ENCODE data around the gene IL25. TPM values are rescaled to one million over a fixed set of nuclear protein-coding genes. Genes with fewer than 3 reads are reported as not detected.

IL25 gene
- total RNA-seq, 6 donors from 2014 or later, result not detected

- ATAC-seq (ENCODE audit: low FRiP score in 2 of 2) (no peak), DNase-seq (no peak)
- Histone ChIP-seq H3K4me1 (peaks cover 2 to 22% (median 11%) of the 10 kb centered on the region in 4 donors), H3K9me3 (no peaks in the 10 kb centered on the region), H3K27ac (no peak overlapping the region), H3K4me3 (no peak overlapping the region), H3K36me3 (peaks cover 0 to 5% (median 0%) of the 10 kb centered on the region in 4 donors), H3K27me3 (peaks cover 0 to 13% (median 6%) of the 10 kb centered on the region in 4 donors)
- TF ChIP-seq EP300 (IDR thresholded peaks at IDR 0.05) (no peak), POLR2A (IDR thresholded peaks at IDR 0.05) (no peak), POLR2AphosphoS5 (IDR thresholded peaks at IDR 0.05) (no peak)
- TF ChIP-seq, protein P1, sequence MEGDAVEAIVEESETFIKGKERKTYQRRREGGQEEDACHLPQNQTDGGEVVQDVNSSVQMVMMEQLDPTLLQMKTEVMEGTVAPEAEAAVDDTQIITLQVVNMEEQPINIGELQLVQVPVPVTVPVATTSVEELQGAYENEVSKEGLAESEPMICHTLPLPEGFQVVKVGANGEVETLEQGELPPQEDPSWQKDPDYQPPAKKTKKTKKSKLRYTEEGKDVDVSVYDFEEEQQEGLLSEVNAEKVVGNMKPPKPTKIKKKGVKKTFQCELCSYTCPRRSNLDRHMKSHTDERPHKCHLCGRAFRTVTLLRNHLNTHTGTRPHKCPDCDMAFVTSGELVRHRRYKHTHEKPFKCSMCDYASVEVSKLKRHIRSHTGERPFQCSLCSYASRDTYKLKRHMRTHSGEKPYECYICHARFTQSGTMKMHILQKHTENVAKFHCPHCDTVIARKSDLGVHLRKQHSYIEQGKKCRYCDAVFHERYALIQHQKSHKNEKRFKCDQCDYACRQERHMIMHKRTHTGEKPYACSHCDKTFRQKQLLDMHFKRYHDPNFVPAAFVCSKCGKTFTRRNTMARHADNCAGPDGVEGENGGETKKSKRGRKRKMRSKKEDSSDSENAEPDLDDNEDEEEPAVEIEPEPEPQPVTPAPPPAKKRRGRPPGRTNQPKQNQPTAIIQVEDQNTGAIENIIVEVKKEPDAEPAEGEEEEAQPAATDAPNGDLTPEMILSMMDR (IDR thresholded peaks at IDR 0.05), result no peak
These were observed 11.3 kb upstream of the IL25 start for GRCh38 chr14:23361320-23361719.

DNA sequence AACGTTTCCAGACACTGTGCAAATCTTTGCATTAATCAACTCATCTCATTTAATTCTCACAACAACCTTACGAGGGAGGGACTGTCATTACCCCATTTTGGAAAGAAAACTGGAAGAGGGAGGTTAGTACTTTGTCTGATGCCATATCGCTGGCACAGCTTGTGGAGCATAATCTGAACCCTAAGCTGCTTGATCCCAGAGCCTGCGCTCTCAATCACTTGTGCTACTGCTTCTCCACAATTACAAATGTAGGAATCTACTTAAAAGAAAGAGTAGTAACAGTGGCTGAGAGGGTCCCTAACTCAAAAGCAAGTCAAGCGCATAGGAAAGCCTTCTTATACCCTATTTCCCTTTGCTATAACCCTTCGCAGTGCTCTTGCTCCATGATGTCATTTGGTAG is 10.8 kb upstream of the IL25 start:
- no peak overlapping the region for H3K4me3 ChIP-seq
- no peaks in the 10 kb centered on the region for H3K9me3 ChIP-seq
- no peak for DNase-seq

DNA sequence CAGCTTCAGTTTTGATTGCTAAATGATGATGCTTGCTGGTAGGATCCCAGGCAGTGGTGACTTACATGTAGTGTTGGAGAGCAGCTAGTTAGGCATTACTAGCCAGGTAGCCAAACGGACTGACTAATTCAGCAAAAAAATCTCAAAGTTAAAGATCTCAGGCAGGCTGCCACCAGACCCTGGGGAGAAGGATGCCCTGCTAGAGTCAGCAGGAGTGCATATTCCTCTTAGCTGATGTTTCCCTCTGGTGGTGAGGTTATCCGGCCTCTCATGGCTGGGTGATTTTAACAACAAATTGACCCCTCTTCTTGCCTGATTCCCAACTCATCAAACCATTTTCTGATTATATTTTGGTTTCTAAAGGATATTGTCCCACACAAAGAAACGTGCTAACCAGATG is 10.4 kb upstream of the IL25 start:
- peaks cover 0 to 13% (median 6%) of the 10 kb centered on the region in 4 donors for H3K27me3 ChIP-seq
- H3K4me1 ChIP-seq, result peaks cover 2 to 22% (median 11%) of the 10 kb centered on the region in 4 donors
- 59 to 76% methylated on average over 3 of the region's 3 CpGs for WGBS, 2 donors
- no peak overlapping the region for H3K4me3 ChIP-seq
- DNase-seq (no peak), ATAC-seq (ENCODE audit: low FRiP score in 2 of 2) (no peak)
- peaks cover 0 to 3% (median 0%) of the 10 kb centered on the region in 4 donors for H3K36me3 ChIP-seq
- H3K9me3 ChIP-seq, result no peaks in the 10 kb centered on the region
- no peak for TF ChIP-seq EP300 (IDR thresholded peaks at IDR 0.05)
- TF ChIP-seq POLR2AphosphoS5 (IDR thresholded peaks at IDR 0.05), result no peak
- TF ChIP-seq POLR2A (IDR thresholded peaks at IDR 0.05), result no peak
- TF ChIP-seq, protein P1 (IDR thresholded peaks at IDR 0.05), result no peak
- H3K27ac ChIP-seq, result no peak overlapping the region

More for the DNA sequence above, 10.8 kb upstream of the IL25 start:
- WGBS, 2 donors, result 80 to 87% methylated on average over 6 of the region's 6 CpGs
- no peak for ATAC-seq (ENCODE audit: low FRiP score in 2 of 2)
- TF ChIP-seq, protein P1 (IDR thresholded peaks at IDR 0.05), result no peak
- no peak for TF ChIP-seq POLR2AphosphoS5 (IDR thresholded peaks at IDR 0.05)
- no peak for TF ChIP-seq EP300 (IDR thresholded peaks at IDR 0.05)
- TF ChIP-seq POLR2A (IDR thresholded peaks at IDR 0.05), result no peak
- H3K27ac ChIP-seq, result no peak overlapping the region
- H3K27me3 ChIP-seq, result peaks cover 0 to 13% (median 6%) of the 10 kb centered on the region in 4 donors
- peaks cover 2 to 22% (median 11%) of the 10 kb centered on the region in 4 donors for H3K4me1 ChIP-seq
- H3K36me3 ChIP-seq, result peaks cover 0 to 5% (median 0%) of the 10 kb centered on the region in 4 donors

- peak overlapping the region in 3 of 4 donors; percentile 50 to 59 (median 56) for H3K4me3 ChIP-seq
- peak in 1 of 2 donors; percentile 41 for ATAC-seq (ENCODE audit: low FRiP score in 2 of 2)
These were observed 8.2 kb upstream of the IL25 start for GRCh38 chr14:23364164-23365035.

More at GRCh38 chr14:23364164-23365035, 8.2 kb upstream of the IL25 start:
- Histone ChIP-seq H3K27ac (peak overlapping the region; percentile 83 to 92 (median 87)), H3K27me3 (peaks cover 0 to 13% (median 6%) of the 10 kb centered on the region in 4 donors), H3K4me1 (peaks cover 2 to 22% (median 11%) of the 10 kb centered on the region in 4 donors), H3K9me3 (no peaks in the 10 kb centered on the region), H3K36me3 (no peaks in the 10 kb centered on the region)
- no peak for DNase-seq
- WGBS, 2 donors, result 18 to 23% methylated on average over 21 of the region's 21 CpGs
- TF ChIP-seq POLR2AphosphoS5 (IDR thresholded peaks at IDR 0.05) (no peak), POLR2A (IDR thresholded peaks at IDR 0.05) (no peak), EP300 (IDR thresholded peaks at IDR 0.05) (no peak)
- TF ChIP-seq, protein P1 (IDR thresholded peaks at IDR 0.05), result no peak

All from upper lobe of left lung (tissue), 6 donors.